HG03175 (cell line): ENCODE data around the gene AKAP8.
"Not testable (repeated sequence)": the region's sequence is repeated elsewhere in the genome, so short reads cannot be mapped to it uniquely, and the experiment has no call there.

Source experiments
- ATAC-seq: cut with Tn5 transposase; IDR thresholded peaks from one replicate; pipeline ENCODE4 v1.9.1; 2021; ENCODE audit warnings: mild to moderate bottlenecking, moderate library complexity; ENCODE audit not compliant: unreplicated experiment

Gene AKAP8

GRCh38 chr19:15379083-15379998 is at the start of gene AKAP8:
Gene AKAP8 (minus strand): TSS chr19:15379787. CDS start chr19:15379731, 56 bp downstream.
- peak; percentile 91 for ATAC-seq

GRCh38 chr19:15427991-15428471 is 48.4 kb upstream of the AKAP8 start:
- no peak for ATAC-seq

- no peak for ATAC-seq
These were observed 47.7 kb upstream of the AKAP8 start for GRCh38 chr19:15427350-15427700.

GRCh38 chr19:15426485-15427349 is 47.1 kb upstream of the AKAP8 start:
- no peak for ATAC-seq

- ATAC-seq, result no peak
These were observed 45.8 kb upstream of the AKAP8 start for GRCh38 chr19:15425321-15425950.

GRCh38 chr19:15424692-15425272 is 45.2 kb upstream of the AKAP8 start:
- ATAC-seq, result no peak

GRCh38 chr19:15424121-15424520 is 44.5 kb upstream of the AKAP8 start:
- ATAC-seq, result no peak

GRCh38 chr19:15423130-15423529 is 43.5 kb upstream of the AKAP8 start:
- no peak for ATAC-seq

GRCh38 chr19:15422296-15423075 is 42.9 kb upstream of the AKAP8 start:
- no peak for ATAC-seq

- ATAC-seq, result no peak
These were observed 42.2 kb upstream of the AKAP8 start for GRCh38 chr19:15421721-15422260.

GRCh38 chr19:15421136-15421695 is 41.6 kb upstream of the AKAP8 start:
- no peak for ATAC-seq

GRCh38 chr19:15419413-15420025 is 39.9 kb upstream of the AKAP8 start:
- no peak for ATAC-seq

GRCh38 chr19:15418579-15419412 is 39.2 kb upstream of the AKAP8 start, which contains the start of gene AKAP8L:
Gene AKAP8L (minus strand): TSS chr19:15418988. CDS start chr19:15418923, 65 bp downstream.
- peak; percentile 96 for ATAC-seq

- no peak for ATAC-seq
These were observed 38.6 kb upstream of the AKAP8 start for GRCh38 chr19:15418231-15418578.

GRCh38 chr19:15417699-15418098 is 38.1 kb upstream of the AKAP8 start:
- no peak for ATAC-seq

GRCh38 chr19:15412832-15413231 is 33.2 kb upstream of the AKAP8 start:
- ATAC-seq, result no peak

GRCh38 chr19:15411351-15411750 is 31.8 kb upstream of the AKAP8 start:
- not testable (repeated sequence) for ATAC-seq

GRCh38 chr19:15404780-15405211 is 25.2 kb upstream of the AKAP8 start:
- no peak for ATAC-seq
